Testis (tissue), 2 donors: ENCODE data around the gene ZSWIM6.

Experiments used
- POLR2A ChIP-seq: fragments of 450-650 bp; IDR thresholded peaks from one replicate; pipeline ENCODE4 v1.6.1; 2017; ENCODE audit warnings: antibody characterized with exemption, mild to moderate bottlenecking, moderate library complexity
- TF ChIP-seq, protein P1 (sequence below), 3 experiments: fragments of 450-650 bp in 2 of 3; fragments of 200-600 bp in 1 of 3; sonication (generic) in 1 of 3; IDR thresholded peaks; one replicate each; pipeline ENCODE4 v1.5.1; 2016 to 2019; ENCODE audit warnings: antibody characterized with exemption in 3 of 3, mild to moderate bottlenecking in 2 of 3, moderate library complexity in 1 of 3

DNA sequence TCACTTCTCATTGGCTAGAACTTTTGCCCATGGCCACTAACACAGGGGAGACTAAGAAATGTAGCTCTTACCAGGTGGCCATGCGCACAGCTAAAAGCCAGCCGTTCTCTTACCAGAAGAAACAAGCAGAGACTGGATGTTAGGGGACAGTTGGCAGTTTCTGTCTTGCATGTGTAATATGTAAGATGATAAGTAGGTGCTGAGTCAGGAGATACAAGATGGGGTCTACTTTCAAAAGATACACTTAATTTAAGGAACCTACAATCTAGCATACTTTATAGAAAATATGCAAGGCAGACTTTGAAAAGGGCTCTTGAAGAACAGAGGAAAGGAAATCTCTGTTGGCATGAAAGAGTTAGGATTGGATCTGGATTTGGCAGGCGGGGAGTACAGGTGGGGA, 244.5 kb downstream of the ZSWIM6 start:
- TF ChIP-seq, protein P1, sequence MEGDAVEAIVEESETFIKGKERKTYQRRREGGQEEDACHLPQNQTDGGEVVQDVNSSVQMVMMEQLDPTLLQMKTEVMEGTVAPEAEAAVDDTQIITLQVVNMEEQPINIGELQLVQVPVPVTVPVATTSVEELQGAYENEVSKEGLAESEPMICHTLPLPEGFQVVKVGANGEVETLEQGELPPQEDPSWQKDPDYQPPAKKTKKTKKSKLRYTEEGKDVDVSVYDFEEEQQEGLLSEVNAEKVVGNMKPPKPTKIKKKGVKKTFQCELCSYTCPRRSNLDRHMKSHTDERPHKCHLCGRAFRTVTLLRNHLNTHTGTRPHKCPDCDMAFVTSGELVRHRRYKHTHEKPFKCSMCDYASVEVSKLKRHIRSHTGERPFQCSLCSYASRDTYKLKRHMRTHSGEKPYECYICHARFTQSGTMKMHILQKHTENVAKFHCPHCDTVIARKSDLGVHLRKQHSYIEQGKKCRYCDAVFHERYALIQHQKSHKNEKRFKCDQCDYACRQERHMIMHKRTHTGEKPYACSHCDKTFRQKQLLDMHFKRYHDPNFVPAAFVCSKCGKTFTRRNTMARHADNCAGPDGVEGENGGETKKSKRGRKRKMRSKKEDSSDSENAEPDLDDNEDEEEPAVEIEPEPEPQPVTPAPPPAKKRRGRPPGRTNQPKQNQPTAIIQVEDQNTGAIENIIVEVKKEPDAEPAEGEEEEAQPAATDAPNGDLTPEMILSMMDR (IDR thresholded peaks at IDR 0.05) = no peak
- no peak for TF ChIP-seq POLR2A
